Astrocyte (in vitro differentiated cells and primary cell): Measurements from ENCODE around the gene ATP2C2. TPM values are rescaled to one million over a fixed set of nuclear protein-coding genes. Genes with fewer than 3 reads are reported as not detected.
"Not testable (repeated sequence)": the region's sequence is repeated elsewhere in the genome, so short reads cannot be mapped to it uniquely, and the experiment has no call there.

Source experiments
- DNase-seq: peaks from one replicate; pipeline ENCODE4 v3.0.0-alpha.2; 2010; ENCODE audit warnings: low read depth
- FAIRE-seq: peaks from 2 replicates; lab custom pipeline; 2011; peaks lifted over from hg19 to GRCh38; lab: Jason Lieb, UNC
- H2AFZ ChIP-seq: 2 replicates; pipeline ENCODE4 v1.6.0; 2012; ENCODE audit warnings: low read depth, low read length, inconsistent platforms
- H3K27ac ChIP-seq: 2 replicates; pipeline ENCODE4 v1.5.1; 2011; ENCODE audit warnings: low read depth, low read length, inconsistent platforms
- H3K27me3 ChIP-seq: 2 replicates; pipeline ENCODE4 v1.6.0; 2011; ENCODE audit warnings: low read length, inconsistent platforms; ENCODE audit not compliant: insufficient read depth
- H3K36me3 ChIP-seq: 2 replicates; pipeline ENCODE4 v1.5.1; 2011; ENCODE audit warnings: low read length, inconsistent platforms; ENCODE audit not compliant: insufficient read depth
- H3K4me1 ChIP-seq: 2 replicates; pipeline ENCODE4 v1.5.1; 2011; ENCODE audit warnings: low read length, inconsistent platforms; ENCODE audit not compliant: insufficient read depth
- H3K4me2 ChIP-seq: 2 replicates; pipeline ENCODE4 v1.6.0; 2012; ENCODE audit warnings: low read length, inconsistent platforms
- H3K4me3 ChIP-seq: 2 replicates; pipeline ENCODE4 v1.5.1; 2011; ENCODE audit warnings: low read depth, mild to moderate bottlenecking, low read length, inconsistent platforms; ENCODE audit not compliant: insufficient read depth
- H3K79me2 ChIP-seq: 2 replicates; pipeline ENCODE4 v1.6.0; 2012; ENCODE audit warnings: mild to moderate bottlenecking, low read length, inconsistent platforms; ENCODE audit not compliant: insufficient read depth
- H3K9ac ChIP-seq: 2 replicates; pipeline ENCODE4 v1.6.0; 2012; ENCODE audit warnings: mild to moderate bottlenecking, low read length, inconsistent platforms
- H3K9me3 ChIP-seq: 2 replicates; pipeline ENCODE4 v1.5.1; 2012; ENCODE audit warnings: low read depth, mild to moderate bottlenecking, low read length, inconsistent platforms; ENCODE audit not compliant: insufficient read depth
- H4K20me1 ChIP-seq: 2 replicates; pipeline ENCODE4 v1.6.0; 2012; ENCODE audit warnings: low read length, inconsistent platforms; ENCODE audit not compliant: insufficient read depth
- H3K27ac Mint-ChIP-seq: one replicate; pipeline ENCODE4 v1.8.0; 2021; ENCODE audit warnings: mild to moderate bottlenecking, mixed read lengths; ENCODE audit not compliant: unreplicated experiment
- H3K27me3 Mint-ChIP-seq: one replicate; pipeline ENCODE4 v1.8.0; 2021; ENCODE audit warnings: low read depth, mixed read lengths; ENCODE audit not compliant: unreplicated experiment
- H3K36me3 Mint-ChIP-seq: one replicate; pipeline ENCODE4 v1.8.0; 2021; ENCODE audit warnings: low read depth, mixed read lengths; ENCODE audit not compliant: unreplicated experiment
- H3K4me1 Mint-ChIP-seq: one replicate; pipeline ENCODE4 v1.8.0; 2021; ENCODE audit warnings: low read depth, mixed read lengths; ENCODE audit not compliant: unreplicated experiment
- H3K4me3 Mint-ChIP-seq: one replicate; pipeline ENCODE4 v1.8.0; 2021; ENCODE audit warnings: mild to moderate bottlenecking, moderate library complexity, mixed read lengths; ENCODE audit not compliant: unreplicated experiment
- H3K9me3 Mint-ChIP-seq: one replicate; pipeline ENCODE4 v1.8.0; 2021; ENCODE audit warnings: mild to moderate bottlenecking, mixed read lengths; ENCODE audit not compliant: unreplicated experiment
- EZH2 ChIP-seq: IDR thresholded peaks from 2 replicates; pipeline ENCODE4 v1.6.1; 2012; ENCODE audit warnings: mild to moderate bottlenecking, low read length, inconsistent platforms; ENCODE audit not compliant: insufficient read depth
- total RNA-seq: library from RNA; stranded (reverse); gene quantifications from 2 replicates; pipeline ENCODE4 v1.2.1, GENCODE V29; 2021
- TF ChIP-seq, protein P1 (sequence below): IDR thresholded peaks from 2 replicates; pipeline ENCODE4 v1.5.1; 2011; ENCODE audit warnings: low read depth, mild to moderate bottlenecking, inconsistent platforms, low read length, moderate library complexity; ENCODE audit not compliant: insufficient read depth

Gene ATP2C2
- total RNA-seq, 1 donor from 2014 or later = 0.41 TPM

- Mint-ChIP-seq H3K9me3 (no peaks in the 10 kb centered on the region), H3K4me1 (peaks cover 3% of the 10 kb centered on the region), H3K4me3 (no peak overlapping the region), H3K36me3 (peaks cover under 1% of the 10 kb centered on the region), H3K27ac (no peak overlapping the region), H3K27me3 (peaks cover 19% of the 10 kb centered on the region)
- H3K27me3 ChIP-seq = no peaks in the 10 kb centered on the region
- no peaks in the 10 kb centered on the region for H4K20me1 ChIP-seq
- no peak overlapping the region for H3K9ac ChIP-seq
- H3K4me1 ChIP-seq = peaks cover 7% of the 10 kb centered on the region
- TF ChIP-seq, protein P1, sequence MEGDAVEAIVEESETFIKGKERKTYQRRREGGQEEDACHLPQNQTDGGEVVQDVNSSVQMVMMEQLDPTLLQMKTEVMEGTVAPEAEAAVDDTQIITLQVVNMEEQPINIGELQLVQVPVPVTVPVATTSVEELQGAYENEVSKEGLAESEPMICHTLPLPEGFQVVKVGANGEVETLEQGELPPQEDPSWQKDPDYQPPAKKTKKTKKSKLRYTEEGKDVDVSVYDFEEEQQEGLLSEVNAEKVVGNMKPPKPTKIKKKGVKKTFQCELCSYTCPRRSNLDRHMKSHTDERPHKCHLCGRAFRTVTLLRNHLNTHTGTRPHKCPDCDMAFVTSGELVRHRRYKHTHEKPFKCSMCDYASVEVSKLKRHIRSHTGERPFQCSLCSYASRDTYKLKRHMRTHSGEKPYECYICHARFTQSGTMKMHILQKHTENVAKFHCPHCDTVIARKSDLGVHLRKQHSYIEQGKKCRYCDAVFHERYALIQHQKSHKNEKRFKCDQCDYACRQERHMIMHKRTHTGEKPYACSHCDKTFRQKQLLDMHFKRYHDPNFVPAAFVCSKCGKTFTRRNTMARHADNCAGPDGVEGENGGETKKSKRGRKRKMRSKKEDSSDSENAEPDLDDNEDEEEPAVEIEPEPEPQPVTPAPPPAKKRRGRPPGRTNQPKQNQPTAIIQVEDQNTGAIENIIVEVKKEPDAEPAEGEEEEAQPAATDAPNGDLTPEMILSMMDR = no peak
- no peak for TF ChIP-seq EZH2
- H3K36me3 ChIP-seq = no peaks in the 10 kb centered on the region
- H3K79me2 ChIP-seq = no peaks in the 10 kb centered on the region
- H3K4me3 ChIP-seq = no peak overlapping the region
- FAIRE-seq (no peak), DNase-seq (no peak)
- H3K9me3 ChIP-seq = no peaks in the 10 kb centered on the region
- no peak overlapping the region for H2AFZ ChIP-seq
- no peak overlapping the region for H3K27ac ChIP-seq
- H3K4me2 ChIP-seq = no peak overlapping the region
Observed at GRCh38 chr16:84449156-84450140, 81.1 kb downstream of the ATP2C2 start.

DNA sequence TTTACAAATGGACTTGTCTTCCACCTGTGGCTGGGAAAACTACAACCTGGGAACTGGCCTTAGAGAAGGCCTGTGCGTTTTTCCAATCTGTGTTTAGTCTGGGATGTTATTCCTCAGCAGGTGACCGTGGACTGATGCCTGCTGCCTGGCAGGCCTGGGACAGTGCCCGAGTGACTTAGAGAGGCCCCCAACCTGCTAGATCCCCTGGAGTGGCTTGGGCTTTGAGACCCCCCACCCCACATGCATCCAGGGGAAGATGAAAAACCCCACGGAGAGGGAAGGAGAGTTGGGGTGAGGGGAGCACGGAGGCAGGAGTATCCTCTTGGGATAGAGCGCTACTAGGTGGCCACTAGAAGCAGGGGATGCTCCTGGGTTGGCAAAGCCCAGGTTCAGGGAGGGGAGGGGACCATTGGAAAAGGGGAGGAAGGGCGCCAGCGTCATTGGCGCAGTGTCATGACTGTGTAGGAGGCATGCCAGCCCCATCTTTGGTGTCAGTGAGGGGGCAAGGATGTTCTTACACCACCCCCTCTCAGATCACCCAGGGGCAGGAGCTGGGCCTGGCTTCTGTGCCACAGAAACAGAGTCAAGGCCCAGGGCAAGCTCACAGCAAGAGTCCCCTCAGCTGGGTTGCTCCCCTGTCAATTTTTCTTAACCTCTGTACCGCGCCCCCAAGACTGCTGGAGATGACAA is 82.0 kb downstream of the ATP2C2 start:
- Mint-ChIP-seq H3K27me3 (peaks cover 19% of the 10 kb centered on the region), H3K27ac (no peak overlapping the region), H3K36me3 (peaks cover 2% of the 10 kb centered on the region), H3K4me3 (no peak overlapping the region), H3K4me1 (peaks cover 3% of the 10 kb centered on the region), H3K9me3 (no peaks in the 10 kb centered on the region)
- H3K4me2 ChIP-seq = no peak overlapping the region
- H3K4me3 ChIP-seq = no peak overlapping the region
- no peak for DNase-seq
- no peak for TF ChIP-seq EZH2
- TF ChIP-seq, protein P1 = no peak
- no peak overlapping the region for H2AFZ ChIP-seq
- no peaks in the 10 kb centered on the region for H3K79me2 ChIP-seq
- no peak overlapping the region for H3K27ac ChIP-seq
- no peaks in the 10 kb centered on the region for H3K36me3 ChIP-seq
- no peak for FAIRE-seq
- no peaks in the 10 kb centered on the region for H3K27me3 ChIP-seq
- peaks cover 7% of the 10 kb centered on the region for H3K4me1 ChIP-seq
- no peak overlapping the region for H3K9ac ChIP-seq
- no peaks in the 10 kb centered on the region for H3K9me3 ChIP-seq
- no peaks in the 10 kb centered on the region for H4K20me1 ChIP-seq

GRCh38 chr16:84451010-84451676 is 82.8 kb downstream of the ATP2C2 start:
- H3K4me2 ChIP-seq, H2AFZ ChIP-seq, H3K4me1 Mint-ChIP-seq, H3K9me3 ChIP-seq, H3K27ac ChIP-seq, DNase-seq, H4K20me1 ChIP-seq, H3K27me3 ChIP-seq, H3K9me3 Mint-ChIP-seq, FAIRE-seq, H3K4me1 ChIP-seq, H3K36me3 Mint-ChIP-seq, H3K79me2 ChIP-seq, H3K27ac Mint-ChIP-seq, H3K36me3 ChIP-seq, H3K4me3 Mint-ChIP-seq, H3K9ac ChIP-seq, H3K4me3 ChIP-seq: not testable (repeated sequence)
- H3K27me3 Mint-ChIP-seq = peaks cover 17% of the 10 kb centered on the region
